ENCODE measurements around the gene RGPD4. TPM values are rescaled to one million over a fixed set of nuclear protein-coding genes. Genes with fewer than 3 reads are reported as not detected.
"Not testable (repeated sequence)": the region's sequence is repeated elsewhere in the genome, so short reads cannot be mapped to it uniquely, and the experiment has no call there.

Gene RGPD4
- not detected for polyA plus RNA-seq (2012; ENCODE audit: insufficient read depth, insufficient read length)

- not testable (repeated sequence) for DNase-seq (ENCODE audit: low read depth, low spot score); H3K4me3 ChIP-seq (ENCODE audit: low read length)
Measured at GRCh38 chr2:107826749-107827148, at the start of gene RGPD4. Gene RGPD4, plus strand, starts transcription at chr2:107826892. Its CDS starts 122 bp downstream, at chr2:107827014.

GRCh38 chr2:107777974-107778373 is 48.7 kb upstream of the RGPD4 start:
- DNase-seq (ENCODE audit: low read depth, low spot score) = no peak
- H3K4me3 ChIP-seq (ENCODE audit: low read length) = no peak overlapping the region

- no peak overlapping the region for H3K4me3 ChIP-seq (ENCODE audit: low read length)
- no peak for DNase-seq (ENCODE audit: low read depth, low spot score)
Measured at GRCh38 chr2:107785756-107786155, 40.9 kb upstream of the RGPD4 start.

GRCh38 chr2:107790837-107791236 is 35.9 kb upstream of the RGPD4 start:
- no peak overlapping the region for H3K4me3 ChIP-seq (ENCODE audit: low read length)
- no peak for DNase-seq (ENCODE audit: low read depth, low spot score)

- no peak overlapping the region for H3K4me3 ChIP-seq (ENCODE audit: low read length)
- DNase-seq (ENCODE audit: low read depth, low spot score) = no peak
Measured at GRCh38 chr2:107801498-107801897, 25.2 kb upstream of the RGPD4 start.

- DNase-seq (ENCODE audit: low read depth, low spot score) = no peak
- H3K4me3 ChIP-seq (ENCODE audit: low read length) = no peak overlapping the region
Measured at GRCh38 chr2:107804608-107805498, 21.8 kb upstream of the RGPD4 start.

GRCh38 chr2:107806901-107807300 is 19.8 kb upstream of the RGPD4 start:
- DNase-seq (ENCODE audit: low read depth, low spot score) = no peak
- no peak overlapping the region for H3K4me3 ChIP-seq (ENCODE audit: low read length)

GRCh38 chr2:107807988-107808387 is 18.7 kb upstream of the RGPD4 start:
- DNase-seq (ENCODE audit: low read depth, low spot score) = no peak
- H3K4me3 ChIP-seq (ENCODE audit: low read length) = no peak overlapping the region

- no peak for DNase-seq (ENCODE audit: low read depth, low spot score)
Measured at GRCh38 chr2:107808959-107809358, 17.7 kb upstream of the RGPD4 start.

GRCh38 chr2:107809835-107810234 is 16.9 kb upstream of the RGPD4 start:
- H3K4me3 ChIP-seq (ENCODE audit: low read length) = no peak overlapping the region
- DNase-seq (ENCODE audit: low read depth, low spot score) = no peak

More at GRCh38 chr2:107808959-107809358, 17.7 kb upstream of the RGPD4 start:
- no peak overlapping the region for H3K4me3 ChIP-seq (ENCODE audit: low read length)

- H3K4me3 ChIP-seq (ENCODE audit: low read length) = no peak overlapping the region
- DNase-seq (ENCODE audit: low read depth, low spot score) = no peak
Measured at GRCh38 chr2:107810734-107811133, 16.0 kb upstream of the RGPD4 start.

GRCh38 chr2:107811411-107811810 is 15.3 kb upstream of the RGPD4 start:
- DNase-seq (ENCODE audit: low read depth, low spot score) = no peak
- no peak overlapping the region for H3K4me3 ChIP-seq (ENCODE audit: low read length)

GRCh38 chr2:107812006-107812405 is 14.7 kb upstream of the RGPD4 start:
- no peak for DNase-seq (ENCODE audit: low read depth, low spot score)
- no peak overlapping the region for H3K4me3 ChIP-seq (ENCODE audit: low read length)

GRCh38 chr2:107817378-107817777 is 9.3 kb upstream of the RGPD4 start:
- H3K4me3 ChIP-seq (ENCODE audit: low read length) = no peak overlapping the region
- no peak for DNase-seq (ENCODE audit: low read depth, low spot score)

- DNase-seq (ENCODE audit: low read depth, low spot score) = no peak
- H3K4me3 ChIP-seq (ENCODE audit: low read length) = no peak overlapping the region
Measured at GRCh38 chr2:107822302-107822701, 4.4 kb upstream of the RGPD4 start.

GRCh38 chr2:107824451-107825205 is 2.1 kb upstream of the RGPD4 start:
- DNase-seq (ENCODE audit: low read depth, low spot score) = no peak
- H3K4me3 ChIP-seq (ENCODE audit: low read length) = no peak overlapping the region

GRCh38 chr2:107825206-107825563 is 1.5 kb upstream of the RGPD4 start:
- H3K4me3 ChIP-seq (ENCODE audit: low read length) = no peak overlapping the region
- no peak for DNase-seq (ENCODE audit: low read depth, low spot score)

GRCh38 chr2:107829514-107829913 is 2.8 kb downstream of the RGPD4 start:
- DNase-seq (ENCODE audit: low read depth, low spot score); H3K4me3 ChIP-seq (ENCODE audit: low read length): not testable (repeated sequence)

- DNase-seq (ENCODE audit: low read depth, low spot score) = not testable (repeated sequence)
Measured at GRCh38 chr2:107833152-107833551, 6.5 kb downstream of the RGPD4 start.

GRCh38 chr2:107833618-107834017 is 6.9 kb downstream of the RGPD4 start:
- not testable (repeated sequence) for H3K4me3 ChIP-seq (ENCODE audit: low read length); DNase-seq (ENCODE audit: low read depth, low spot score)

More at GRCh38 chr2:107833152-107833551, 6.5 kb downstream of the RGPD4 start:
- not testable (repeated sequence) for H3K4me3 ChIP-seq (ENCODE audit: low read length)

Data from Jurkat, Clone E6-1 (cell line).